Mesodermal cell (in vitro differentiated cells): ENCODE measurements around the gene MECP2. TPM values are rescaled to one million over a fixed set of nuclear protein-coding genes. Genes with fewer than 3 reads are reported as not detected.
"Not testable (repeated sequence)": the region's sequence is repeated elsewhere in the genome, so short reads cannot be mapped to it uniquely, and the experiment has no call there.

ENCODE experiments used
- H3K27ac ChIP-seq: 2 replicates; pipeline ENCODE4 v1.7.0; 2013; ENCODE audit warnings: mild to moderate bottlenecking, low read depth, low read length, moderate library complexity; ENCODE audit not compliant: severe bottlenecking
- H3K36me3 ChIP-seq: 2 replicates; pipeline ENCODE4 v1.7.1; 2013; ENCODE audit warnings: mild to moderate bottlenecking, low read length, moderate library complexity; ENCODE audit not compliant: control insufficient read depth, insufficient read depth
- H3K4me1 ChIP-seq: one replicate; pipeline ENCODE4 v1.7.1; 2013; ENCODE audit warnings: mild to moderate bottlenecking, low read length; ENCODE audit not compliant: insufficient read depth, control insufficient read depth, poor library complexity, severe bottlenecking
- H3K4me3 ChIP-seq: 2 replicates; pipeline ENCODE4 v1.7.0; 2013; ENCODE audit warnings: low read length, control low read depth, mild to moderate bottlenecking; ENCODE audit not compliant: insufficient read depth, poor library complexity, severe bottlenecking; ENCODE audit errors: extremely low read depth
- H3K9me3 ChIP-seq: 2 replicates; pipeline ENCODE4 v1.7.1; 2013; ENCODE audit warnings: mild to moderate bottlenecking, low read length, moderate library complexity; ENCODE audit not compliant: control insufficient read depth
- WGBS, 2 experiments: methylation state at CpG; one replicate each; pipeline ENCODE4 v1.1.5; 2013; ENCODE audit warnings: missing lambda C conversion rate in 2 of 2; ENCODE audit not compliant: insufficient coverage in 2 of 2; 5-methylcytosine and 5-hydroxymethylcytosine counted together
- polyA plus RNA-seq, 2 experiments: library from polyadenylated mRNA; stranded (reverse); fragments of 50-300 nt; gene quantifications; one replicate each; pipeline ENCODE4 v1.2.3, GENCODE V29; 2013

Gene MECP2
- polyA plus RNA-seq (2013, experiment 1 of 2): 25.3 TPM
- 22.6 TPM for polyA plus RNA-seq (2013, experiment 2 of 2)

DNA sequence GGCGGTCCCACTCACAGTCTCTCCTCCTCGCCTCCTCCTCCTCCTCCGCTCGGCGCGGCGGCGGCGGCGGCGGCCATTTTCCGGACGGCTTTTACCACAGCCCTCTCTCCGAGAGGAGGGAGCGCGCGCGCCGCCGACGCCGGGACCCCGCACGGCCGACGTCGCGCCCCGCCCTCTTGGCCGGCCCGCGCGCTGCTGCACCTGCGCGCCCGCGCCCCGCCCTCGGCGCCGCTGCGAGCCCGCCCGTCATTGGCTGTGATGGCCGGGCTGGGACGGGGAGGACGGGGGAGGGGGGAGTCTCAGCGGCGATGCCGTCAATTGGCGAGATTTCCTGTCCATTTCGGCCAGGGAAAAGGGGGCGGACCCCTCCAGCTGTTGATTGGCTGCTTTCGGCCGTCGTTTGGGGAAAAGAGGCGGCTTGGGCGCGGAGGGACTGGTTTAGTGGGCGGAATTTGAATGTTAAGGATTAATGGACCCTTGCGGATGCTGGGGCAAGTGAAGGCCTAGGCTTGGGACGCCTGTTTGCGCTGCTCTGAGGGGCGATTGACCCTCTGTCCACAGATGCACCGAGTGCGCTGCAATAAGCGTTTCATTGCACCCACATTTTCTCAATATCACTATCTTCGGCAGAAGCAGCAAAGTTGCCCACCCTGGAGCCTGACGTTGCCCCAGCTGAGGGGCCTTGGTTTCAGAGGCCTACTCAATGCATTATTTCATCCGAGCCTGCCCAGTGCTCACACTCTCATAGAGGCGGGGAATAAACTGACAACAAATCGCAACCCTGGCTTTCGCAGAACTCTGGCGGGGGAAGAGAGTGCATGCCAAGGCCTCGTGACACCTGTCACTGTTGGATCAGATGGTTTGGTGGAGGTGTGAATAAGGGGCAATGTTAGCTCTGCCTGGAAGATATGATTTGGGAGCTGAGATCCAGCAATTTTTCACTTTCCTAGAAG lies at the start of gene MECP2:
Gene MECP2 (minus strand): TSS at position 129 of the 953 bp plus-strand sequence.
- no peaks in the 10 kb centered on the region for H3K9me3 ChIP-seq
- no peaks in the 10 kb centered on the region for H3K36me3 ChIP-seq
- H3K27ac ChIP-seq: peak within 1 kb of the TSS; percentile 74
- H3K4me3 ChIP-seq: peak within 1 kb of the TSS; percentile 53
- whole genome bisulfite sequencing, 2 experiments: 5 to 70% methylated on average over 9 to 12 of the region's 75 CpGs
- peaks cover 17% of the 10 kb centered on the region for H3K4me1 ChIP-seq

DNA sequence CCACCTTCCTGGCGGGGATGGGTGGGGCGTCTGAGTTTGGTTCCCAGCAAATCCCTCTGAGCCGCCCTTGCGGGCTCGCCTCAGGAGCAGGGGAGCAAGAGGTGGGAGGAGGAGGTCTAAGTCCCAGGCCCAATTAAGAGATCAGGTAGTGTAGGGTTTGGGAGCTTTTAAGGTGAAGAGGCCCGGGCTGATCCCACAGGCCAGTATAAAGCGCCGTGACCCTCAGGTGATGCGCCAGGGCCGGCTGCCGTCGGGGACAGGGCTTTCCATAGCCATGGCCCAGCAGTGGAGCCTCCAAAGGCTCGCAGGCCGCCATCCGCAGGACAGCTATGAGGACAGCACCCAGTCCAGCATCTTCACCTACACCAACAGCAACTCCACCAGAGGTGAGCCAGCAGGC lies 46.5 kb upstream of the MECP2 start, which contains the start of gene OPN1LW:
Gene OPN1LW (plus strand): TSS at position 234 of the 400 bp plus-strand sequence. CDS start 41 bp downstream, at position 275.
- WGBS, 2 experiments: 90% methylated on average over 2 to 4 of the region's 15 CpGs
- not testable (repeated sequence) for H3K4me3 ChIP-seq

DNA sequence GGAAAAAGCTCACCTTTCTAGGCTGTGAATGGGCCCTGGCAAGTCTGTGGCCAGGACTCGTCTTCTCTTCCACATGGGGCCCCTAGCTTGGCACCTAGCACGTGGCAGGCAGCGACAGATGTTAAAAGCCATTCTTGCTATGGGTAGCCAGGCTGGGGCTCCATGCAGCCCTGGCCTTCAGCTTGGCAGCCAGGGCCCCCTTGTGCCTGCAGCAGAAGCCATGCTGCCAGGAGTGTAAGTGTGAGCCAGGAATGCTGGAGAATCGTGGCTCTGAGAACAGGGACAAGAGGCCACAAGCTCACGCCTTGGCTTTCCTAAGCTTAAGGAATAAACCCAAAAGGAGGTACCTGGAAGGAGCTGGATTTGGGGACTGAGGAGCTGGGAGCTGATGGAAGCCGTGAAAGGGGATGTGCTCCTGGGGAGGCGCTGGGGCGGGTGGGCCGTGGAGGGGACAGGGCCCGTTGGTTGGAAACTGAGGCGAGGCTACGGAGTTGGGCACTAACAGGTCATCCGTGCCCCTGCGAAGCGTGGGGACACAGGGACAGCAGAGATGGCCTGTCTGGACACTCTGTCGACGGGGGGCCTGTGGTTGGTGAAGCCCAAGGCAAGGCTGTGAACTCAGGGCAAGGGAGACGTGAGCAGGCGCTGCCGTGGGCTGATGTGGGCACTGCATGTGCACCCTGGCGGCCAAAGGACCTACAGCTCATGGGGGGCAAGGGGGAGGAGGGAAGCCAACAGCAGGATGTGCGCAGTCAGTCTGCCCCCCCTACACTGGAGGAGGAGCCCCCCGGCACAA lies 45.6 kb upstream of the MECP2 start:
- Histone ChIP-seq H3K27ac (no peak overlapping the region), H3K4me1 (no peaks in the 10 kb centered on the region), H3K9me3 (no peaks in the 10 kb centered on the region), H3K36me3 (no peaks in the 10 kb centered on the region), H3K4me3 (no peak overlapping the region)
- WGBS, 2 experiments: 99% methylated on average over 13 of the region's 23 CpGs; no CpG with 5 or more reads in 1 of the 2 experiments

More for the DNA sequence above, 46.5 kb upstream of the MECP2 start, which contains the start of gene OPN1LW:
- not testable (repeated sequence) for H3K9me3 ChIP-seq, H3K36me3 ChIP-seq, H3K4me1 ChIP-seq, H3K27ac ChIP-seq

DNA sequence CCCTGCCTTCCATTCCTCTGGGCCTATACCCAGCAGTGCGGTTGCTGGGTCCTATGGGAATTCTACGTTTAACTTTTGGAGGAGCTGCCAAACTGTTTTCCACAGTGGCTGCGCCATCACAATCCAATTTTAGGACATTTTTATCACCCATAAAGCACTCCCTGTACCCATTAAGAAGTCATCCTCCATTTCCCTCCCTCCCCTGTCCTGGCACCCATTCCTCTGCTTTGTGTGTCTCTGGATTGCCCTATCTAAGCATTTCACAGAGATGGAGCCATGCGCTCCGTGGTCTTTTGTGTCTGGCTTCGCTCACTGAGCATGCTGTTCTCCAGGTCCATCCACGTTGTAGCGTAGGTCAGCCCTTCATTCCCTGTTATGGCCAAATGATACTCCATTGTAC lies 44.9 kb upstream of the MECP2 start:
- no peak overlapping the region for H3K4me3 ChIP-seq
- no peaks in the 10 kb centered on the region for H3K36me3 ChIP-seq
- WGBS, 2 experiments: 89 to 100% methylated on average over 3 to 6 of the region's 8 CpGs
- no peaks in the 10 kb centered on the region for H3K9me3 ChIP-seq
- no peak overlapping the region for H3K27ac ChIP-seq
- H3K4me1 ChIP-seq: no peaks in the 10 kb centered on the region

DNA sequence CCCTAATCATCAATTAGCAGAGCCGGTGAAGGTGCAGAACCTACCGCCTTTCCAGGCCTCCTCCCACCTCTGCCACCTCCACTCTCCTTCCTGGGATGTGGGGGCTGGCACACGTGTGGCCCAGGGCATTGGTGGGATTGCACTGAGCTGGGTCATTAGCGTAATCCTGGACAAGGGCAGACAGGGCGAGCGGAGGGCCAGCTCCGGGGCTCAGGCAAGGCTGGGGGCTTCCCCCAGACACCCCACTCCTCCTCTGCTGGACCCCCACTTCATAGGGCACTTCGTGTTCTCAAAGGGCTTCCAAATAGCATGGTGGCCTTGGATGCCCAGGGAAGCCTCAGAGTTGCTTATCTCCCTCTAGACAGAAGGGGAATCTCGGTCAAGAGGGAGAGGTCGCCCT lies 43.2 kb upstream of the MECP2 start:
- Histone ChIP-seq H3K9me3 (no peaks in the 10 kb centered on the region), H3K27ac (no peak overlapping the region), H3K4me3 (no peak overlapping the region), H3K36me3 (no peaks in the 10 kb centered on the region), H3K4me1 (peaks cover 3% of the 10 kb centered on the region)
- WGBS, 2 experiments: 63 to 100% methylated on average over 1 to 2 of the region's 10 CpGs

DNA sequence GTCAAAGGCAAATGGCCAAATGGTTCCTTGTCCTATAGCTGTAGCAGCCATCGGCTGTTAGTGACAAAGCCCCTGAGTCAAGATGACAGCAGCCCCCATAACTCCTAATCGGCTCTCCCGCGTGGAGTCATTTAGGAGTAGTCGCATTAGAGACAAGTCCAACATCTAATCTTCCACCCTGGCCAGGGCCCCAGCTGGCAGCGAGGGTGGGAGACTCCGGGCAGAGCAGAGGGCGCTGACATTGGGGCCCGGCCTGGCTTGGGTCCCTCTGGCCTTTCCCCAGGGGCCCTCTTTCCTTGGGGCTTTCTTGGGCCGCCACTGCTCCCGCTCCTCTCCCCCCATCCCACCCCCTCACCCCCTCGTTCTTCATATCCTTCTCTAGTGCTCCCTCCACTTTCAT lies 42.7 kb upstream of the MECP2 start:
- WGBS, 2 experiments: 88 to 91% methylated on average over 3 to 4 of the region's 12 CpGs
- Histone ChIP-seq H3K4me3 (no peak overlapping the region), H3K27ac (no peak overlapping the region), H3K9me3 (no peaks in the 10 kb centered on the region), H3K36me3 (no peaks in the 10 kb centered on the region), H3K4me1 (peaks cover 3% of the 10 kb centered on the region)

DNA sequence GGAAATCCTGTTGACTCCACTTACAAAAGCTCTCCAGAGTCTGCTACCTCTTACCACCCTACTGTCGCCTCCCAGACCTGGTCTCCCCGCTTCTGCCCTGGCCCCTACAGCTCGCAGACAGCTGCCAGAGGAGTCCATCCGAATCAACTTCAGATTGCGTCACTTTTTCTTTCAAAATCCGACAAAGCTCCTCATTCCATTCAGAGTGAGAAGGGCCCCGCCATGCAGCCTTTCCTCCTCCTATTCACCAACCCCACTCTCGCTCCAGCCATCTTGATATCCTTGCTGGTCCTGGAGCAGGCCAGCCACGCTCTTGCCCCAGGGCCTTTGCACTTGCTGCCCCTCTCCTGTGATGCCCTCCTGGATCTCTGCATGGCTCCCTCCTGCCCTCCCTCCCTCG lies 41.3 kb upstream of the MECP2 start:
- WGBS, 2 experiments: 91 to 93% methylated on average over 6 to 8 of the region's 10 CpGs
- no peak overlapping the region for H3K4me3 ChIP-seq
- no peaks in the 10 kb centered on the region for H3K9me3 ChIP-seq
- no peak overlapping the region for H3K27ac ChIP-seq
- no peaks in the 10 kb centered on the region for H3K36me3 ChIP-seq
- peaks cover 3% of the 10 kb centered on the region for H3K4me1 ChIP-seq

DNA sequence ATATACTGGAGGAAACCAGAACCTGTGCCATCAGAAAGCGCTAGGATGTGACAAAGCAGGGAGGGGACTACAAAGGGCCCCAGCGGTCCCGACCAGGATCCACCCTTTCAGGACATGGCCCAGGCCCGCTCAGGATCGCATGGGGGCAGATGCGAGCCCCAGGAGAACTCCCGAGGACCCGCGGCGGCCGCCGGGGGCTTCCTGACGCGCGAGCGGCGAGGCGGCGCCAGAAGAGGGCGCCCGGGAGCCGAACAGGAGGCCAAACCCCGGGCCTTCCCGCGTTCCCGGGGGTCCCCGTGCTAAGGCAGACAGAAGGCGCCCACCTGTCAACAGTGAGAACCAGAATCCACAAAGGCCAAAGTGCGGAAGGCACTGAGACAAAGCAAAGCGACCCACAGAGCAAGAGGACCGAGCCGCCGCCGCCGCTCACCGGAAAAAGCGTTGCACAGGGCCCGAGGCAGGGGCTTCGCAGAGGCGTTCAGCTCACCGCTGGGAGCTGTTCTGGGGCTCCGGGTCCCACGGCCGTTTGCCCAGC lies 39.2 kb upstream of the MECP2 start:
- H3K4me1 ChIP-seq: peaks cover 3% of the 10 kb centered on the region
- no peak overlapping the region for H3K27ac ChIP-seq
- no peaks in the 10 kb centered on the region for H3K9me3 ChIP-seq
- no peaks in the 10 kb centered on the region for H3K36me3 ChIP-seq
- H3K4me3 ChIP-seq: peak overlapping the region; percentile 8
- WGBS, 2 experiments: 3 to 5% methylated on average over 6 to 31 of the region's 44 CpGs

DNA sequence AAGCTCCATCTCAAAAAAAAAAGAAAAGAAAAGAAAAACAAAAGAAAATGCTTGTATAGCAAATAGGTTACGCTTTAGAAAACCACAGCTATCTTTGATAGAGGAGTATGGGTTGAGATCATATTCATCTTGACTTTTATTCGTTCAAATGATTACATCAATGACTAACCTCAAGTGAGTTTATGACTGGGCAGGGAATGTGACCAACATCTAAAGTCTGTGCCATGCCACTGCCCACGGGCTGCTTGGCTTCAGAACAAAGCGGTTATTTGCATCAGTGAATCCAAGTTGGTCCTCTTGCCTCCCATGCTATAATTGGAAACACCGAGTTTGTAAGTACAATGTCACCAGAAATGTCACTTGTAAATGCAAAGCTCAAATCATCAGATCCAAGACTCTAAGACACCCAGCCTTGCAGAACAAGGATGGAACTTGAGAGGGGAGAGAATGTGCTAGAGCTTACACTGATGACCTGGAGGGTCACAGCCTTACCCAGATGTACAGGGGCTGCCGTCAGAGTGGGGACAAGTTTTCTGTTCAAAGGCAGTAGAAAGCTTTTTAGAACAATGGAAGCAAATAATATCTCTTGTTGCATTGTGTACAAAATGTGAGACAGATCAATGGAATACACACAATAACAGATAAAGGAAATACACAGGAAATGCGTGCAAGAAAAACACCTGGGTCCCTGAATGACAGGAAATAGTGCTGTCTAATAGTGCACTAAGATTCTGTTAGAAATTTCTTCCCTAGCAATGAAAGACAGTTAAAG lies 38.1 kb upstream of the MECP2 start:
- H3K27ac ChIP-seq: no peak overlapping the region
- H3K4me1 ChIP-seq: peaks cover 3% of the 10 kb centered on the region
- H3K9me3 ChIP-seq: no peaks in the 10 kb centered on the region
- H3K36me3 ChIP-seq: no peaks in the 10 kb centered on the region
- 97% methylated on average over 3 of the region's 7 CpGs; no CpG with 5 or more reads in 1 of the 2 experiments for WGBS, 2 experiments
- H3K4me3 ChIP-seq: no peak overlapping the region

DNA sequence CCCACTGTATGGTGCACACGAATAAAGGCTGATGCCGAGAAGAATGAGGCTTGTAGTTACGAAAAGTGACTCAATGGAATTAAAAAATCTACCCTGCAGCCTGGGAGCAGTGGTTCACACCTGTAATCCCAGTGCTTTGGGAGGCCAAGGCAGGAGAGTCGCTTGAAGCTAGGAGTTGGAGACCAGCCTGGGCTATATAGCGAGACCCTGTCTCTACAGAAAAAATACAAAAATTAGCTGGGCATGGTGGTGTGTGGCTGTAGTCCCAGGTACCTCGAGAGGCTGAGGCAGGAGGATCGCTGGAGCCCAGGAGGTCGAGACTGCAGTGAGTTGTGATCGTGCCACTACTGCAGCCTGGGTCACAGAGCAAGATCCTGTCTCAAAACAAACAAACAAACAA lies 34.8 kb upstream of the MECP2 start:
- H3K4me3 ChIP-seq: no peak overlapping the region
- H3K36me3 ChIP-seq: no peaks in the 10 kb centered on the region
- H3K9me3 ChIP-seq: no peaks in the 10 kb centered on the region
- peaks cover 3% of the 10 kb centered on the region for H3K4me1 ChIP-seq
- WGBS, 2 experiments: 95 to 100% methylated on average over 2 to 3 of the region's 9 CpGs
- H3K27ac ChIP-seq: no peak overlapping the region
